Neural cell (in vitro differentiated cells): Measurements from ENCODE around the gene LLGL2. TPM values are rescaled to one million over a fixed set of nuclear protein-coding genes. Genes with fewer than 3 reads are reported as not detected.

Source experiments
- H2AFZ ChIP-seq: fragments of 200-600, 300-800 bp; sonication (generic), shearing (Covaris generic); 2 replicates; pipeline ENCODE4 v1.6.0; 2014; ENCODE audit warnings: low read depth, mild to moderate bottlenecking, antibody characterized with exemption, low read length, moderate library complexity
- H3F3A ChIP-seq: fragments of 200-600 bp; shearing (Covaris generic); 2 replicates; pipeline ENCODE4 v1.6.1; 2016; ENCODE audit warnings: mild to moderate bottlenecking, moderate library complexity, mixed read lengths, antibody characterized with exemption, low read length; ENCODE audit not compliant: insufficient read depth, poor library complexity, severe bottlenecking
- H3K27ac ChIP-seq: fragments of 200-600, 300-800 bp; sonication (generic), shearing (Covaris generic); 2 replicates; pipeline ENCODE4 v1.5.1; 2014; ENCODE audit warnings: mild to moderate bottlenecking, low read length, moderate library complexity
- H3K27me3 ChIP-seq: fragments of 300-800, 200-600 bp; sonication (generic), shearing (Covaris generic); 2 replicates; pipeline ENCODE4 v1.6.0; 2014; ENCODE audit warnings: mild to moderate bottlenecking, low read depth, low read length, moderate library complexity; ENCODE audit not compliant: insufficient read depth
- H3K36me3 ChIP-seq: fragments of 300-800, 200-600 bp; sonication (generic), shearing (Covaris generic); 2 replicates; pipeline ENCODE4 v1.5.1; 2014; ENCODE audit warnings: mild to moderate bottlenecking, antibody characterized with exemption, low read length, moderate library complexity; ENCODE audit not compliant: insufficient read depth
- H3K4me2 ChIP-seq: fragments of 300-800, 200-600 bp; sonication (generic), shearing (Covaris generic); 2 replicates; pipeline ENCODE4 v1.6.0; 2014; ENCODE audit warnings: mild to moderate bottlenecking, low read length
- H3K4me3 ChIP-seq: fragments of 300-800, 200-600 bp; sonication (generic), shearing (Covaris generic); 2 replicates; pipeline ENCODE4 v1.5.1; 2014; ENCODE audit warnings: mild to moderate bottlenecking, low read length, moderate library complexity
- H3K79me2 ChIP-seq: fragments of 200-600 bp; shearing (Covaris generic); replicated peaks from 2 replicates; pipeline ENCODE4 v1.6.0; 2014; ENCODE audit warnings: mild to moderate bottlenecking, low read length, moderate library complexity; ENCODE audit not compliant: insufficient read depth
- H3K9ac ChIP-seq: fragments of 300-800, 200-600 bp; sonication (generic), shearing (Covaris generic); 2 replicates; pipeline ENCODE4 v1.6.1; 2016; ENCODE audit warnings: mild to moderate bottlenecking, low read length, mixed read lengths
- H3K9me2 ChIP-seq: fragments of 200-600 bp; shearing (Covaris generic); 2 replicates; pipeline ENCODE4 v1.6.1; 2016; ENCODE audit warnings: mild to moderate bottlenecking, low read length, mixed read lengths; ENCODE audit not compliant: insufficient read depth
- H3K9me3 ChIP-seq: fragments of 200-600, 300-800 bp; sonication (generic), shearing (Covaris generic); 2 replicates; pipeline ENCODE4 v1.6.1; 2016; ENCODE audit warnings: mild to moderate bottlenecking, mixed run types, low read length, moderate library complexity, mixed read lengths
- H4K20me1 ChIP-seq: fragments of 200-600 bp; shearing (Covaris generic); 2 replicates; pipeline ENCODE4 v1.6.1; 2016; ENCODE audit warnings: mild to moderate bottlenecking, mixed run types; ENCODE audit not compliant: insufficient read depth
- CTCF ChIP-seq: fragments of 450-650 bp; IDR thresholded peaks from 2 replicates; pipeline ENCODE4 v1.5.1; 2014; ENCODE audit warnings: antibody characterized with exemption, mild to moderate bottlenecking, moderate library complexity; ENCODE audit not compliant: poor library complexity, severe bottlenecking
- EP300 ChIP-seq: fragments of 450-650 bp; conservative IDR thresholded peaks from 2 replicates; pipeline ENCODE4 v1.6.1; 2014; ENCODE audit warnings: antibody characterized with exemption, mild to moderate bottlenecking, moderate library complexity; ENCODE audit not compliant: poor library complexity, severe bottlenecking
- EZH2 ChIP-seq: fragments of 200-600, 300-800 bp; shearing (Covaris generic), sonication (generic); IDR thresholded peaks from 2 replicates; pipeline ENCODE4 v1.6.1; 2014; ENCODE audit warnings: antibody characterized with exemption, low read length, borderline replicate concordance, mild to moderate bottlenecking; ENCODE audit not compliant: insufficient read depth, poor library complexity, severe bottlenecking
- MXI1 ChIP-seq: fragments of 450-650 bp; conservative IDR thresholded peaks from 2 replicates; pipeline ENCODE4 v1.6.1; 2014; ENCODE audit warnings: antibody characterized with exemption, mild to moderate bottlenecking; ENCODE audit not compliant: poor library complexity, severe bottlenecking
- POLR2AphosphoS5 ChIP-seq: IDR thresholded peaks from 2 replicates; pipeline ENCODE4 v1.6.1; 2012
- RAD21 ChIP-seq: fragments of 450-650 bp; conservative IDR thresholded peaks from 2 replicates; pipeline ENCODE4 v1.6.1; 2014; ENCODE audit warnings: antibody characterized with exemption, mild to moderate bottlenecking, moderate library complexity
- REST ChIP-seq: IDR thresholded peaks from 2 replicates; pipeline ENCODE4 v1.6.1; 2012; ENCODE audit warnings: borderline replicate concordance
- SMC3 ChIP-seq: fragments of 450-650 bp; conservative IDR thresholded peaks from 2 replicates; pipeline ENCODE4 v1.6.1; 2014; ENCODE audit warnings: antibody characterized with exemption, mild to moderate bottlenecking, moderate library complexity; ENCODE audit not compliant: poor library complexity
- TAF1 ChIP-seq: IDR thresholded peaks from 2 replicates; pipeline ENCODE4 v1.6.1; 2012; ENCODE audit warnings: low read depth
- polyA plus RNA-seq: library from polyadenylated mRNA; depleted of rRNA; stranded (reverse); fragments of >200 nt; gene quantifications from 2 replicates; pipeline ENCODE4 v1.2.3, GENCODE V29; 2014

LLGL2 gene
- polyA plus RNA-seq, 1 donor from 2014 or later, result 0.95 TPM

DNA sequence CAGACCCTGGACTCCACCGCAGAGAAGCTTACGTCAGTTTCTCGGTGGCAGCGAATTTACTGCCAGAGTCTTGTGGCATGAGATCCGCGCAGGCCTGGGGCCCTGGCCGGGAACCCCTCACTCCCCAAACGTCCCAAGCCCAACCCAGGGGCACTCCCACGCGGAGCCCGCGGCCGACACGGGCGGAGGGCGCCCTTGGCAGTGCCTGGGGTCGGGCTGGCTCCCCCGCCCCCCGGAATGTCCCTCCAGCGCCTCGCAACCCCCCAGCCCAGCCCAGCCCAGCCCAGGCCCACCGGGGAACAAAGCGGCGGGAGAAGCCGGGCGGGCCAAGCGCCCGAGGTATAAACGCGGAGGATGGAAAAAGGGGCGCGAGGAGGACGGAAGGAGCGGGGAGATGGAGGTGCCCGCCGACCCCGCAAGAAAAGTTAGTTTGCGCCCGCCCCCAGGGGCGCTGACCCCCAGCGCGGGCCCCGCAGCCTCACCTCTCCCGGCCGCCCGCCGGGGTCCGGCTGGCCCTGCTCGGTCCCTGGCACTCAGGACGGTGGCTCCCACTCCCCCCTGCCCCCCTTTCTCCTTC is 10.5 kb upstream of the LLGL2 start:
- TF ChIP-seq REST, result no peak
- TF ChIP-seq RAD21, result no peak
- no peak for TF ChIP-seq EZH2
- TF ChIP-seq POLR2AphosphoS5, result no peak
- no peak for TF ChIP-seq SMC3
- no peak for TF ChIP-seq TAF1
- TF ChIP-seq MXI1, result no peak
- no peak for TF ChIP-seq EP300
- no peak for TF ChIP-seq CTCF
- H4K20me1 ChIP-seq, result no peaks in the 10 kb centered on the region
- H3K79me2 ChIP-seq, result peaks cover 17% of the 10 kb centered on the region
- H2AFZ ChIP-seq, result peak overlapping the region; percentile 97
- H3K9me3 ChIP-seq, result no peaks in the 10 kb centered on the region
- H3K27me3 ChIP-seq, result no peaks in the 10 kb centered on the region
- peak overlapping the region; percentile 90 for H3K9ac ChIP-seq
- H3K4me3 ChIP-seq, result peak overlapping the region; percentile 95
- H3K9me2 ChIP-seq, result no peaks in the 10 kb centered on the region
- H3F3A ChIP-seq, result no peaks in the 10 kb centered on the region
- peak overlapping the region; percentile 87 for H3K27ac ChIP-seq
- no peaks in the 10 kb centered on the region for H3K36me3 ChIP-seq
- peak overlapping the region; percentile 84 for H3K4me2 ChIP-seq

GRCh38 chr17:75515496-75516254 is 9.8 kb upstream of the LLGL2 start, which contains the start of gene CASKIN2:
CASKIN2 (minus strand) TSS chr17:75515537; CDS start chr17:75513804, 1,733 bp downstream.
- TF ChIP-seq SMC3 (peak; percentile 78), CTCF (peak; percentile 100), EP300 (peak; percentile 29), EZH2 (no peak), REST (peak; percentile 87), POLR2AphosphoS5 (peak; percentile 20), MXI1 (no peak), RAD21 (peak; percentile 77)
- Histone ChIP-seq H3K4me2 (peak within 1 kb of the TSS; percentile 84), H3F3A (no peaks in the 10 kb centered on the region), H3K27ac (peak within 1 kb of the TSS; percentile 87), H3K9ac (peak within 1 kb of the TSS; percentile 90), H3K4me3 (peak within 1 kb of the TSS; percentile 95), H3K36me3 (no peaks in the 10 kb centered on the region), H3K27me3 (no peaks in the 10 kb centered on the region), H2AFZ (peak within 1 kb of the TSS; percentile 97), H4K20me1 (no peaks in the 10 kb centered on the region), H3K9me3 (no peaks in the 10 kb centered on the region), H3K79me2 (peaks cover 17% of the 10 kb centered on the region), H3K9me2 (no peaks in the 10 kb centered on the region)
